Measurements from ENCODE around the gene SLC37A2.
A peak's percentile ranks its signal among the peaks of the same experiment; 100 is the strongest.
"Not testable (repeated sequence)": the region's sequence is repeated elsewhere in the genome, so short reads cannot be mapped to it uniquely, and the experiment has no call there.

SLC37A2 gene

GRCh38 chr11:125085301-125086081 is 22.4 kb downstream of the SLC37A2 start:
- DNase-seq, result no peak

DNA sequence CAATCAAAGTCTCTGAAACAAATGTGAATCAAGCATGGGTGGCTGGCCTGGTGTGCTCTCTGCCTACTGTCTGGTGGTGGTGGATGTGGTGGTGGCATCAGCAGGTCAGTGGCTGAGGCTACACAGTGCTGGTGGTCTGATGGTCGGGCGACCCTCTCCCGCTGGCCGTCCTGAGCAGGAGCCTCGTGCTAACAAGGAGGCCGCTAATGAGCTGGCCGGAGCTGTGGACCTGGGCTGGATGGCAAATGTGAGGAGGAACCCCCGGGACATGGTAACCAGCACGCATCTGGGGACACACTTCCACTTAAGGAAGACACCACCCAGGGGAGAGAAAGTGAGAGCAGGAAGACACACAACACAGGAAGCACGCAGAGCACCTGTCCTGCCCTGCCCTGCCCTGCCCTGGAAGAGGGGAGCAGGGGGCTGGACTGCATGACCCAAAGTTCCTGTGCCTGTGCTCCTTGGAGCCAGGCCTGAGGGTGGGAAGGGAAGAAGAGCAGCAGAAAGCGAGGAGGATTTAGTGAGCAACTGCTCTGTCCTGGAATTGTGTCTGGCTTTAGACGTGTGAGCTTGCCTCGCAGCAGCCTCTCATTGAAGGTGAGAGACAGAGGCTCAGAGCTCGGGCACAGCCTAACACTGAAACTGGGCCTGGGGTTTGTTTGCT is 23.7 kb downstream of the SLC37A2 start:
- DNase-seq, result no peak

DNA sequence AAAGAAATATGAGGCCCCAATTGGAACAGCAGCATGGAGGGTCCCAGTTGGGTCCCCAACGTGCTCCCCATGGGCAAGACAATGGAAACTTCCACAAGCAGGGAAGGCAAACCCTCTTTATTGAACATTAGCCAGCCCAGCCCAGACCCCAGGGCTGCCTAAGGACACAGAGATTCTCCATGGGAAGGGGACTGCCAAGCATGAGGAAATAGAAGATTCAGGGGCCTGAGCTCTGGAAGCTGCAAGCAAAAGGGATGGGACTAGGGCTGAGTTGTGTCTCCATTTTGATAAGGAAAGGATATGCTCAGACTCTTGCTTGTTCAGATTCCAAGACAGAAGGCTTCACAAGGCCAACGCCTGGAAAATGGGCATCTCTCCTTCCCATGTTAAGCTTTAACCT is 25.0 kb downstream of the SLC37A2 start:
- DNase-seq, result no peak

DNA sequence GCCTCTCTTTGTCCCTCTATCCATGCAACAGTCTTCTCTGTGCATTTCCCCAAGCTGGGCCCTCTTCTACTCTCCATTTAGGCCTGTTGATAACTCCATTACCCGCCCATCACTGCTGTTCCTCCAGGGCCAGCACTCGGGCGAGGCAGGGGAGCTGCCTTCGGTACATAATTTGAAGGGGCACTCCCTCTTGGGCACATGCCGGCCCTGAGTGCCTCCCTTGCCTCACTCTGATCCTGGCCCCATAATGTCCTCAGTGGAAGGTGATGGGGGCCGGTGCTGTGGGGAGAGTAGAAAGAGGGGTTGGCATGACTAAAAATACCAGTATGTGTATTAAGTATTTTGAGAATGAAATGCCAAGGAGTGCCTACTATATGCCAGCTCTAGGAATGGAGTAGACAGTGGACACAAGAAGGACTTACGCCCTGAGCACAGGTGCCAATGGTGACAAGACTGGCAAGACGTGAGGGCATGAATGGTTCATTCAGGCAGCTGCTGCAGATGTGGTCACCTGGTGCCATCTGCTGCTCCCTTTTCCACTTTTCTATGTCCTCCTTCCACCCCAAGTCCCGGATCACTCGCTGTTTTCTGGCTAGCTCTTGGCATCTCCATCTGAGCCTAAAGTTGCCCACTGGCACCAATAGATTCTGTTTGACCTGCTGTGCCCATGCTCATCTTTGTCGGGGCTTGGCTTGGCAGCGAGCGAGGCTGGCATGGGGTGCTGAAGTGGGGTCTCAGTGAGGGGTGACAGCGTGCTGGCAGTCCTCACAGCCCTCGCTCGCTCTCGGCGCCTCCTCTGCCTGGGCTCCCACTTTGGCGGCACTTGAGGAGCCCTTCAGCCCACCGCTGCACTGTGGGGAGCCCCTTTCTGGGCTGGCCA is 25.7 kb downstream of the SLC37A2 start:
- DNase-seq, result no peak

DNA sequence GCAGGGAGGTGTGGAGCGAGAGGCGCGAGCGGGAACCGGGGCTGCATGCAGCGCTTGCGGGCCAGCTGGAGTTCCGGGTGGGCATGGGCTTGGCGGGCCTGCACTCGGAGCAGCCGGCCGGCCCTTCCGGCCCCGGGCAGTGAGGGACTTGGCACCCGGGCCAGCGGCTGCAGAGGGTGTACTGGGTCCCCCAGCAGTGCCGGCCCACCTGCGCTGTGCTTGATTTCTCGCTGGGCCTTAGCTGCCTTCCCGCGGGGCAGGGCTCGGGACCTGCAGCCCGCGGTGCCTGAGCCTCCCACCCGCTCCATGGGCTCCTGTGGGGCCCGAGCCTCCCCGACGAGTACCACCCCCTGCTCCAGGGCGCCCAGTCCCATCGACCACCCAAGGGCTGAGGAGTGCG is 26.4 kb downstream of the SLC37A2 start:
- DNase-seq, result not testable (repeated sequence)

- DNase-seq, result not testable (repeated sequence)
Measured at GRCh38 chr11:125090151-125090550, 27.0 kb downstream of the SLC37A2 start.

- DNase-seq, result no peak
Measured at GRCh38 chr11:125090816-125091215, 27.7 kb downstream of the SLC37A2 start.

- DNase-seq, result no peak
Measured at GRCh38 chr11:125091247-125091876, 28.3 kb downstream of the SLC37A2 start.

GRCh38 chr11:125091877-125092664 is 29.0 kb downstream of the SLC37A2 start:
- DNase-seq, result no peak

- DNase-seq, result no peak
Measured at GRCh38 chr11:125092669-125093068, 29.6 kb downstream of the SLC37A2 start.

DNA sequence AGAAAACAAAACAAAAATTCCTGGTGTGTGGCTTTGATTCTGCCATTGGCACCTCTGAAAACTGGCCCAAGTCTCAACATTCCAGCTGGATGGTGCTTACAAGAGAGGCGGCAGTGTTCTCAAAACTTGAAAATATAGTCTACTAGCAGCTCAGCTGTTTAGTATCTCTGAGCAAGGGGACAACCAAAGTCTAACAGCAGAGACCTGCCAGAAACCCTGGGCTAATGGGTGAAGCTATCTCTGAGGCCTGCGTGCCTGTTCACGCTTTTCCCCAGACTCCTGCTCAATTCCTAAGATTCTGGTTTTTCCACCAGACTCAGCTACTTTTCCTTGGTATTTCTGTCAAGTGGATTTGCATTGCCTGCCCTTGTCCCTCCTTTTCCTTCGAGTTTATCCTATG is 30.4 kb downstream of the SLC37A2 start:
- no peak for DNase-seq

- DNase-seq, result no peak
Measured at GRCh38 chr11:125094731-125095130, 31.6 kb downstream of the SLC37A2 start.

- DNase-seq, result no peak
Measured at GRCh38 chr11:125100136-125100535, 37.0 kb downstream of the SLC37A2 start.

DNA sequence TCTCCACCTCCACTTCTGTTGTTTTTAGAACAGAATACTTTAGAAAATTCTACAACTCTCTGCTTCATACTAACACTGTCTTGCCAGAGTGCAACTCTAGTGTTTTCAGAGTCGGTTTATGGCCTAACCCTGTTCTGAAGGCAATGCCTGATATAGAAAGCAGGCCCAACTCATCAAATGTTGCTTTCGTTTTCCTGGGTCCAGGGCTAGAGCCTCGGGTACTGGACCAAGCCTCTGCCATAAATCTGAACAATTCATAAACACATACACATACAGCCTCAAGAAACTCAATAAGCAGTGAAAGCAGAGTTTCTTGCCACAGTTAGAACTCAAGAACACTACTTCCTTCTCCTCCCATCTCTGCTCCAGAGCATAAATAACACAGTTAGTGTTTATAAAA is 38.5 kb downstream of the SLC37A2 start:
- DNase-seq, result no peak

- DNase-seq, result no peak
Measured at GRCh38 chr11:125102025-125102424, 38.9 kb downstream of the SLC37A2 start.

DNA sequence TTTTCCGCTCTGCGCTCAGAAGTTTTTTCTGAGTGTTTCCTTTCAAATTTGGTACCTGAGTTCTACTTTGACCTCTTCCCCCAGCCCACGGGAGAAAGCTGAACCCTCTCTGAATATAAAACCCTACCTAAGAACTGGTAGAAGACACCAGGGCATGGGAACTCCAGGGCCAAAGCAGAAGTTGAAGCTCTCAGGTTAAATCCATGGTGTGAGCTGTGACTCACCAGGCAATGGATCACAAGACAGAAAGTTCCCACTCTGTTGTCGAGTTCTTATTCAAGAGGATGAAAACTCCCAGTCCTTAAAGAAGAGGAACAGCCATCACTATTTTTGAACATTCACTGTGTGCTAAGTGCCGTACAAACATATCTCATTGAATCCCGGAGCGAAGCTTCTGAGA is 39.4 kb downstream of the SLC37A2 start:
- DNase-seq, result no peak

- DNase-seq, result no peak
Measured at GRCh38 chr11:125105926-125106325, 42.8 kb downstream of the SLC37A2 start.

DNA sequence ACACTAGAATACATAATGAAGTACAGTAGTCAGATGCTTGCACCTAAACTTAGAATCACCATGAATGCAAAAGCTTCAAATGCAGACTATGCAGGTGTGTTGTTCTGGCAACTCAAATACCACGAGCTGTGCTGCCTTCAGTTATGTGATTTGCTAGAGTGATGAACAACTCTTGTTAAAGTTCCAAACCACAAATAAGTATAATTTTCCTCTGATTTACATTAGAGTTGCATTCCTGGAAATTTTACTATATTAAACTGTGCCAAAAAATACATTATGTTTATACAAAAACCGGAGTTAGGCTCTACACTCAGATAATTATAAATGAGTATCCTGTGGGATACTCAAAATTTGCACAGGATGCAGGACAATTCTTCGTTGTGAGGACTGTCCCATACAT is 45.4 kb downstream of the SLC37A2 start:
- no peak for DNase-seq

GRCh38 chr11:125110506-125110905 is 47.4 kb downstream of the SLC37A2 start:
- no peak for DNase-seq

- DNase-seq, result no peak
Measured at GRCh38 chr11:125111001-125111342, 47.9 kb downstream of the SLC37A2 start.

GRCh38 chr11:125111343-125112207 is 48.5 kb downstream of the SLC37A2 start, which contains the start of gene TMEM218:
TMEM218 (minus strand) TSS chr11:125111626; CDS start chr11:125102241, 9,385 bp downstream.
- DNase-seq, result peak; percentile 94
